Calu3 (cell line): ENCODE data around the gene DQX1. TPM values are rescaled to one million over a fixed set of nuclear protein-coding genes. Genes with fewer than 3 reads are reported as not detected.

ENCODE experiments used
- Bru-seq: library from RNA; stranded (reverse); fragments of 400-500 nt; gene quantifications from one replicate; lab custom pipeline; 2021; lab: Mats Ljungman, UMichigan
- BruChase-seq, 2 experiments: library from RNA; stranded (reverse); fragments of 400-500 nt; gene quantifications; one replicate each; lab custom pipeline; 2021; lab: Mats Ljungman, UMichigan
- BruUV-seq: library from RNA; stranded (reverse); fragments of 400-500 nt; replicated peaks from 2 replicates; lab custom pipeline; 2021; lab: Mats Ljungman, UMichigan
- CTCF ChIA-PET: fragments of 300-600 bp; sonication (Branson Sonifier 250); formaldehyde crosslinking; loops from one replicate; lab custom pipeline; 2022; ENCODE audit warnings: antibody characterized with exemption; lab: Charles Lee
- DNase-seq: peaks from one replicate; pipeline ENCODE4 v3.0.0; 2022
- H3K27ac Mint-ChIP-seq: one replicate; pipeline ENCODE4 v1.8.0; 2022; ENCODE audit warnings: mixed read lengths; ENCODE audit not compliant: unreplicated experiment
- H3K27me3 Mint-ChIP-seq: one replicate; pipeline ENCODE4 v1.8.0; 2022; ENCODE audit warnings: mixed read lengths; ENCODE audit not compliant: unreplicated experiment
- H3K36me3 Mint-ChIP-seq: one replicate; pipeline ENCODE4 v1.8.0; 2022; ENCODE audit warnings: mild to moderate bottlenecking, moderate library complexity, mixed read lengths; ENCODE audit not compliant: insufficient read depth, unreplicated experiment
- H3K4me1 Mint-ChIP-seq: one replicate; pipeline ENCODE4 v1.8.0; 2022; ENCODE audit warnings: mild to moderate bottlenecking, low read depth, mixed read lengths; ENCODE audit not compliant: unreplicated experiment
- H3K4me3 Mint-ChIP-seq: one replicate; pipeline ENCODE4 v1.8.0; 2022; ENCODE audit warnings: mild to moderate bottlenecking, low read depth, moderate library complexity, mixed read lengths; ENCODE audit not compliant: unreplicated experiment
- H3K9me3 Mint-ChIP-seq: one replicate; pipeline ENCODE4 v1.8.0; 2022; ENCODE audit warnings: low read depth, mixed read lengths; ENCODE audit not compliant: unreplicated experiment
- intact Hi-C: fragments of 100-400 bp; cut with micrococcal nuclease; formaldehyde crosslinking; loops from one replicate; pipeline ENCODE4 v1.10.0; 2022; ENCODE audit not compliant: unreplicated experiment
- long read RNA-seq: library from polyadenylated mRNA; stranded (forward); transcript quantifications from one replicate; pipeline ENCODE4 v2.0.0, GENCODE V29; 2022
- total RNA-seq: library from RNA; stranded (reverse); gene quantifications from 2 replicates; pipeline ENCODE4 v1.2.3, GENCODE V29; 2022
- TF ChIP-seq, protein P1 (sequence below): fragments of 200-600 bp; IDR thresholded peaks from one replicate; pipeline ENCODE4 v1.8.0; 2022; ENCODE audit warnings: antibody characterized with exemption; ENCODE audit not compliant: unreplicated experiment

DQX1 gene, protein sequence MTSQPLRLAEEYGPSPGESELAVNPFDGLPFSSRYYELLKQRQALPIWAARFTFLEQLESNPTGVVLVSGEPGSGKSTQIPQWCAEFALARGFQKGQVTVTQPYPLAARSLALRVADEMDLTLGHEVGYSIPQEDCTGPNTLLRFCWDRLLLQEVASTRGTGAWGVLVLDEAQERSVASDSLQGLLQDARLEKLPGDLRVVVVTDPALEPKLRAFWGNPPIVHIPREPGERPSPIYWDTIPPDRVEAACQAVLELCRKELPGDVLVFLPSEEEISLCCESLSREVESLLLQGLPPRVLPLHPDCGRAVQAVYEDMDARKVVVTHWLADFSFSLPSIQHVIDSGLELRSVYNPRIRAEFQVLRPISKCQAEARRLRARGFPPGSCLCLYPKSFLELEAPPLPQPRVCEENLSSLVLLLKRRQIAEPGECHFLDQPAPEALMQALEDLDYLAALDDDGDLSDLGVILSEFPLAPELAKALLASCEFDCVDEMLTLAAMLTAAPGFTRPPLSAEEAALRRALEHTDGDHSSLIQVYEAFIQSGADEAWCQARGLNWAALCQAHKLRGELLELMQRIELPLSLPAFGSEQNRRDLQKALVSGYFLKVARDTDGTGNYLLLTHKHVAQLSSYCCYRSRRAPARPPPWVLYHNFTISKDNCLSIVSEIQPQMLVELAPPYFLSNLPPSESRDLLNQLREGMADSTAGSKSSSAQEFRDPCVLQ
- 0.14 TPM in 1 of 2 replicates, not detected in the other for total RNA-seq
- percentile 28 among the genes with signal in this experiment for Bru-seq, nascent RNA
- percentile 14 among the genes with signal in this experiment for BruChase-seq, experiment 1, labeled RNA remaining after a 6-hour chase
- percentile 14 among the genes with signal in this experiment for BruChase-seq, experiment 2, labeled RNA remaining after a 2-hour chase
- long read RNA-seq = 0 reads

DNA sequence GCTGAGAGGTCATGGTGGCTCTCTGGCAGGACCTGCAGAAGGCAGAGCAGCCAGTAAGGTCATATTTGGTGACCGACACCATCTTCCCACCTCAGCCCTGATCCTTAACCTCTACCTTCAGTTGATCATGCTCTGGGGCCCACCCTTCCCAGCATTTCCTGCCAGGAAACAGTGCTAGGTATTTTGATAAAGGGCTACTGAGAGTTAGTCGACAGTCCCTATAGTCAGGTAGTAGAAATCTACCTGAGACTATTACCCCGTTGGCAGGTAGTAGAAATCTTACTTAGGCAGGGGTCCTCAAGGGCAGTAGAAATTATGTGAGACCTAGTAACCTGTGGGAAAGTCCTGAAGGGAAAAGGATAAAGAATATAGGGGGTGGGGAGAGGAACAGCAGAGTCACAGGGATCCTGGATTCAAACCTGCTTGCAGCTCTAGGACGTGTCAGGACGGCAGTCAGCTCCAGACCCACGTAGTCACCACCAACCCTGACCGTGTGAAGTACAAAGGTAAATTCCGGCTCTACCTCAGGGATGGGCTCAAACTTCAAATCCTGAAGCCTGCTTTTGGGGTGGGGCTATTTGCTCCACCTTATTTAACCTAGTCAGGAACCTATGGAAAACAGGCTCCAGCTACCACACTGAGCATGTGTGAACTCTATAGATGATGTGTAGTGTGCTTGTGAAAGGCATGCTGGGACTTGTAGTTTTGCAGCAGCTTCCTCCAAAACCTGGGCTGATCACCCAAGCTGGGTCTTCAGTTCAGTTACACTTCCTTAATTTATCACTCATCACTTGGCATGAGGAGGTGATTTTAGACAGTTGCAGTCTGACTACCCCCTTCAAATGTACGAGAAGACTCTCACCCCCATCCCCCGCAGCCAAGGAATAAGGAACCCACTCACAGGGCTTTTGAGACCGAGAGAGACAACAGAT, at the start of gene DQX1:
Gene DQX1, minus strand, starts transcription at position 515 of the 932 bp plus-strand sequence. Its CDS starts 502 bp downstream, at position 13.
- TF ChIP-seq, protein P1, sequence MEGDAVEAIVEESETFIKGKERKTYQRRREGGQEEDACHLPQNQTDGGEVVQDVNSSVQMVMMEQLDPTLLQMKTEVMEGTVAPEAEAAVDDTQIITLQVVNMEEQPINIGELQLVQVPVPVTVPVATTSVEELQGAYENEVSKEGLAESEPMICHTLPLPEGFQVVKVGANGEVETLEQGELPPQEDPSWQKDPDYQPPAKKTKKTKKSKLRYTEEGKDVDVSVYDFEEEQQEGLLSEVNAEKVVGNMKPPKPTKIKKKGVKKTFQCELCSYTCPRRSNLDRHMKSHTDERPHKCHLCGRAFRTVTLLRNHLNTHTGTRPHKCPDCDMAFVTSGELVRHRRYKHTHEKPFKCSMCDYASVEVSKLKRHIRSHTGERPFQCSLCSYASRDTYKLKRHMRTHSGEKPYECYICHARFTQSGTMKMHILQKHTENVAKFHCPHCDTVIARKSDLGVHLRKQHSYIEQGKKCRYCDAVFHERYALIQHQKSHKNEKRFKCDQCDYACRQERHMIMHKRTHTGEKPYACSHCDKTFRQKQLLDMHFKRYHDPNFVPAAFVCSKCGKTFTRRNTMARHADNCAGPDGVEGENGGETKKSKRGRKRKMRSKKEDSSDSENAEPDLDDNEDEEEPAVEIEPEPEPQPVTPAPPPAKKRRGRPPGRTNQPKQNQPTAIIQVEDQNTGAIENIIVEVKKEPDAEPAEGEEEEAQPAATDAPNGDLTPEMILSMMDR = no peak
- H3K27me3 Mint-ChIP-seq = peaks cover 18% of the 10 kb centered on the region
- H3K36me3 Mint-ChIP-seq = peaks cover 47% of the 10 kb centered on the region
- no peak within 1 kb of the TSS for H3K4me3 Mint-ChIP-seq
- BruUV-seq = no TSS peak
- peaks cover 17% of the 10 kb centered on the region for H3K4me1 Mint-ChIP-seq
- intact Hi-C loops = no loop called here
- CTCF ChIA-PET = interaction anchor here (0.5 kb wide), 1 partner anchor 21 kb away, joined by 3 read pairs; no protein-coding TSS in a partner anchor
- H3K27ac Mint-ChIP-seq = no peak within 1 kb of the TSS
- no peak for DNase-seq
- H3K9me3 Mint-ChIP-seq = no peaks in the 10 kb centered on the region

DNA sequence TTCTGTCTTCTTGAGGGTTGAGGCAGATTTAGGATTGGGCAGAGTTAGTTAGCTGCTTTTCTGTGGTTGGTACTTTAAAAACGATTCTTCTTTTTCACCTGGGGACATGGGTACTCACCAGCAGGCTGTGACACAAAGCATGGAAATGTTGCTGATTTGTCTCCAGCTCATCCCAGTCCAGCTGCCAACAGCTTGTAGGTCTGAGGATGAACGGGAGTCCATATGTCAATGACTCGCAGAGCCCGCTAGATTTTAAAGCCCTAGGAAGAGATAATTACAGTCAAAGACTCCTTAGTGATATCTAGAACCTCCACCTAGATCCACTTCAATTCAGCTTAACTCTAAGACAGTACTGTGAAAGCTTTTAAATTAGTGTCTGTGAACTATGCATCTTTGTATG, 49.3 kb upstream of the DQX1 start:
- BruUV-seq = no TSS peak
- TF ChIP-seq, protein P1 = no peak
- no peak overlapping the region for H3K4me3 Mint-ChIP-seq
- CTCF ChIA-PET = interaction anchor here (0.5 kb wide), 1 partner anchor 91 kb away, joined by 3 read pairs; no protein-coding TSS in a partner anchor
- peaks cover 13% of the 10 kb centered on the region for H3K27me3 Mint-ChIP-seq
- peaks cover 8% of the 10 kb centered on the region for H3K4me1 Mint-ChIP-seq
- H3K9me3 Mint-ChIP-seq = no peaks in the 10 kb centered on the region
- H3K36me3 Mint-ChIP-seq = no peaks in the 10 kb centered on the region
- DNase-seq = no peak
- H3K27ac Mint-ChIP-seq = no peak overlapping the region
- intact Hi-C loops = no loop called here

DNA sequence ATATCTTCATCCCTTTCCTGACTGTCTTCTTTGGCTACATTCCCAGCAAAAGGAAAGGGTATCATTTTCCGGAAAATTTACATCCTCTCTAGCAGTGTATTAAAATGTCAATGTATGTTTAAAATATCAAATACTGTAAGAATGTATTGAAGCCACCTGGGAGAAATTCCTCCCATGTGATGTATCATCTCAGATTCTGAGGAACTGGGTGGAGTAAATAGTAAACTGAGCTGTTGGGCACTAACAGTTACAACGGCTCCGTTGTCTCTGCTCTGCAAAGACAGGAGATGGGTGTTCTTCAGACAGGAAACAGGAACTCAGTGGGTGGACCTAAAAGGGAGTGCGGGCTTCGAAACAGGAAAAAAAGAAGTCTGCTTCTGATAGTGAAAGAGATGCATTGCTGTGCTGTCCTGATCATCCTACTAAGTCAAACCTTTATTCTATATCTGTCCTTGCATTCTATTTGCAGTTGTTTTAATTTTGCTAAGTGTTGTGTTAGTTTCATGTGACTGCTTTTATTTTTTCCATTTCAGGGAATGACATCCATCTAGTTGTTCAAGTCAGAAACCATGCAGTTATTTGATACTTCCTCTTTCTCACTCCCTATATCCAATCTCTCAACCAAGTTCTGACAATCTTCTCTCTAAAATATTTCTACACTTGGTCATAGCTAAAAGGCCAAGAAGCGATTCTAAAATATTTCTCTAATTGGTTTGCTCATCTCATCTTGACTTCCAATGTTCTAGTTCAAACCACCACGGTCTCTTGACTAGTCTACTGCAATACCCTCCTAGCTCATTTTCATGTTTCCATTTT, 47.9 kb upstream of the DQX1 start:
- H3K4me1 Mint-ChIP-seq = peaks cover 8% of the 10 kb centered on the region
- CTCF ChIA-PET = interaction anchor here (1.0 kb wide), 1 partner anchor 9 kb away, joined by 3 read pairs; no protein-coding TSS in a partner anchor
- no peak overlapping the region for H3K27ac Mint-ChIP-seq
- intact Hi-C loops = no loop called here
- H3K27me3 Mint-ChIP-seq = peaks cover 13% of the 10 kb centered on the region
- no TSS peak for BruUV-seq
- H3K36me3 Mint-ChIP-seq = no peaks in the 10 kb centered on the region
- TF ChIP-seq, protein P1 = no peak
- no peaks in the 10 kb centered on the region for H3K9me3 Mint-ChIP-seq
- H3K4me3 Mint-ChIP-seq = no peak overlapping the region
- no peak for DNase-seq
